ENCODE data around the gene NFATC3. TPM values are rescaled to one million over a fixed set of nuclear protein-coding genes. Genes with fewer than 3 reads are reported as not detected.

The NFATC3 gene
- total and polyA plus RNA-seq, 2 of the 8 experiments (the other 6 are each of a cell fraction or from before 2014, with no cell fraction given): 17.6 to 34.5 TPM

GRCh38 chr16:68179196-68179795 is 94.1 kb downstream of the NFATC3 start:
- Histone ChIP-seq H4K20me1 (replicated peaks in 1 of 2; ENCODE audit: control insufficient read depth in 1 of 2, insufficient read depth in 2 of 2, low read length in 2 of 2) (peaks cover 0 to 2% of the 10 kb centered on the region in 2 experiments), H2BK120ac (replicated peaks; ENCODE audit: low read depth, low read length) (no peak overlapping the region), H3K27me3 (replicated peaks in 1 of 4; ENCODE audit: control insufficient read depth in 3 of 4, extremely low read depth in 1 of 4, insufficient read depth in 3 of 4, low read length in 3 of 4) (no peaks in the 10 kb centered on the region), H3K4ac (replicated peaks; ENCODE audit: insufficient read length, low read depth, low read length) (no peak overlapping the region), H2AFZ (ENCODE audit: low read length) (no peak overlapping the region), H4K5ac (ENCODE audit: insufficient read length, low read depth, low read length) (no peak overlapping the region), H3K4me2 (ENCODE audit: insufficient read depth in 1 of 2, low read depth in 2 of 2, low read length in 2 of 2) (no peak overlapping the region), H2AK5ac (ENCODE audit: low read depth, low read length) (no peak overlapping the region), H3K9me3 (ENCODE audit: insufficient read depth in 2 of 2, low read depth in 1 of 2, low read length in 1 of 2) (no peaks in the 10 kb centered on the region), H4K91ac (replicated peaks; ENCODE audit: insufficient read length, low read length) (no peak overlapping the region), H3K18ac (ENCODE audit: extremely low read depth, low read length) (no peak overlapping the region), H3K27ac (ENCODE audit: low read depth, low read length) (no peak overlapping the region), H3K4me1 (replicated peaks in 1 of 4; ENCODE audit: control insufficient read depth in 3 of 4, insufficient read depth in 4 of 4, low read length in 3 of 4) (no peaks in the 10 kb centered on the region), H4K8ac (ENCODE audit: extremely low read depth, insufficient read depth, low read length) (no peak overlapping the region), H2BK15ac (ENCODE audit: low read length) (no peak overlapping the region), H3K36me3 (ENCODE audit: control insufficient read depth in 2 of 4, insufficient read depth in 4 of 4, low read length in 3 of 4) (peaks cover 3 to 10% (median 5%) of the 10 kb centered on the region in 4 experiments; a peak in 5 of 8 replicates), H3K9ac (replicated peaks in 1 of 4; ENCODE audit: extremely low read depth in 1 of 4, low read depth in 3 of 4, low read length in 3 of 4) (no peak overlapping the region), H3K79me1 (ENCODE audit: low read depth, low read length) (no peaks in the 10 kb centered on the region), H2BK20ac (ENCODE audit: low read length) (no peak overlapping the region), H3K56ac (replicated peaks; ENCODE audit: insufficient read length, low read depth, low read length) (no peak overlapping the region), H3K23ac (ENCODE audit: insufficient read length) (no peak overlapping the region), H2BK12ac (ENCODE audit: low read depth, low read length) (no peak overlapping the region), H3K79me2 (ENCODE audit: control insufficient read depth in 1 of 2, insufficient read depth in 2 of 2, low read length in 2 of 2) (no peaks in the 10 kb centered on the region), H2BK5ac (ENCODE audit: low read depth, low read length) (no peak overlapping the region), H3K14ac (ENCODE audit: insufficient read length) (no peak overlapping the region), H3K23me2 (ENCODE audit: low read depth, low read length) (no peaks in the 10 kb centered on the region; the same call in 1 of the 2 replicates), H3K4me3 (ENCODE audit: extremely low read depth in 1 of 4, insufficient read depth in 2 of 4, low read depth in 3 of 4, low read length in 4 of 4) (no peak overlapping the region)
- 89% methylated on average over 2 of the region's 2 CpGs; no CpG with 5 or more reads in 1 of the 2 experiments for WGBS, 2 experiments (ENCODE audit: extremely low coverage in 1 of 2, insufficient coverage in 1 of 2, insufficient read length in 1 of 2, insufficient replicate concordance in 2 of 2, low coverage in 1 of 2, low lambda C conversion rate in 2 of 2, missing lambda C conversion rate in 1 of 2)
- CTCF ChIA-PET (ENCODE audit: partially characterized antibody): interaction anchor here (0.6 to 1.5 kb wide), 8 partner anchors 12 to 498 kb away, joined by 3 to 5 read pairs (median 3); partner anchors contain the start of gene NFATC3
- DNase-seq (ENCODE audit: low read depth in 1 of 2, low spot score in 2 of 2): no peak
- POLR2A ChIA-PET (ENCODE audit: partially characterized antibody): interaction anchor here (0.7 kb wide), 1 partner anchor 56 kb away, joined by 3 read pairs; no protein-coding TSS in a partner anchor
- no peak for FAIRE-seq
- TF ChIP-seq SRF (IDR thresholded peaks at IDR 0.05; ENCODE audit: low read depth, low read length) (no peak), POLR2A (IDR thresholded peaks at IDR 0.05; ENCODE audit: control extremely low read depth in 1 of 2, low read depth in 2 of 2, low read length in 2 of 2) (no peak), SAP30 (IDR thresholded peaks at IDR 0.05; ENCODE audit: insufficient read depth, insufficient replicate concordance, low read length) (no peak), EGR1 (IDR thresholded peaks at IDR 0.05; ENCODE audit: borderline replicate concordance, low read depth, low read length) (no peak), BCL11A (IDR thresholded peaks at IDR 0.05; ENCODE audit: low read depth in 2 of 2, low read length in 2 of 2) (no peak), CEBPB (IDR thresholded peaks at IDR 0.05; ENCODE audit: low read depth, low read length) (no peak), BACH1 (IDR thresholded peaks at IDR 0.05; ENCODE audit: low read length) (no peak), HDAC2 (IDR thresholded peaks at IDR 0.05; ENCODE audit: borderline replicate concordance in 1 of 2, low read depth in 2 of 2, low read length in 2 of 2) (no peak), BRCA1 (IDR thresholded peaks at IDR 0.05; ENCODE audit: low read depth, low read length) (no peak), CREB1 (IDR thresholded peaks at IDR 0.05) (no peak), USF2 (IDR thresholded peaks at IDR 0.05; ENCODE audit: low read length) (no peak), RNF2 (IDR thresholded peaks at IDR 0.05; ENCODE audit: borderline replicate concordance, low read depth, low read length, missing control alignments, poor library complexity, severe bottlenecking) (no peak)

Measured in H1 (cell line).